Measurements from ENCODE around the gene CNTNAP2.

Gene CNTNAP2

DNA sequence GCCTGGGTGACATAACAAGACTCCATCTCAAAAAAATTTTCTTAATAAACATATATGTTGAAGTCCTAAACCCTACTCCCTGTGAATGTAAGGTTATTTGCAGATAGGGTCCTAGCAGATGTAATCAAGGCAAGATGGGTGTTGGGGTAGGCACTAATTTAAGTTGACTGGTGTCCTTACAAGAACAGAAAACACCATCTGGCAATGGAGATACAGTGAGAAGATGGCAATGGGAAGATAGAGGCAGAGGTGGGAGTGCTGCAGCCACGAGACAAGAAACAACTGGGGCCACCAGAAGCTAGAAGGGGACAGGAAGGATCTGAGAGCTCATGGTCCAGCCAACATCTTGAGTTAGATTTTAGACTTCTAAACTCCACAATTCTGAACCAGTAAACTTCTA is 606.4 kb downstream of the CNTNAP2 start:
- no peak overlapping the region for H2AK5ac ChIP-seq (ENCODE audit: low read length)
- no peaks in the 10 kb centered on the region for H3K27me3 ChIP-seq (ENCODE audit: insufficient read depth, low read length)
- no peaks in the 10 kb centered on the region for H3K4me1 ChIP-seq (ENCODE audit: control insufficient read depth in 1 of 2, insufficient read depth in 2 of 2, low read length in 2 of 2)
- H2BK12ac ChIP-seq (ENCODE audit: low read length) = no peak overlapping the region
- H4K8ac ChIP-seq (ENCODE audit: low read depth, low read length) = no peak overlapping the region
- no peaks in the 10 kb centered on the region for H3K36me3 ChIP-seq (ENCODE audit: control insufficient read depth in 1 of 2, insufficient read depth in 2 of 2, low read length in 2 of 2)
- no peak overlapping the region for H2BK5ac ChIP-seq (ENCODE audit: low read depth, low read length, poor library complexity)
- no peak overlapping the region for H3K23ac ChIP-seq (ENCODE audit: low read length)
- H3K14ac ChIP-seq (ENCODE audit: low read length) = no peak overlapping the region
- H4K91ac ChIP-seq (ENCODE audit: low read depth, low read length) = no peak overlapping the region
- H4K12ac ChIP-seq (ENCODE audit: low read depth, low read length) = no peak overlapping the region
- H3K9me3 ChIP-seq (ENCODE audit: insufficient read depth, low read depth, low read length) = no peaks in the 10 kb centered on the region
- no peak overlapping the region for H3K4ac ChIP-seq (ENCODE audit: low read depth, low read length)
- H3K4me3 ChIP-seq (ENCODE audit: low read depth, low read length) = no peak overlapping the region
- no peak overlapping the region for H3K4me2 ChIP-seq (ENCODE audit: low read length)
- H2BK120ac ChIP-seq (ENCODE audit: insufficient read depth, low read length, poor library complexity) = no peak overlapping the region
- H3K9ac ChIP-seq (ENCODE audit: low read length) = no peak overlapping the region
- H2AFZ ChIP-seq (ENCODE audit: insufficient read depth, low read length, poor library complexity) = no peak overlapping the region
- H3K27ac ChIP-seq (ENCODE audit: low read depth, low read length) = no peak overlapping the region
- H3K79me1 ChIP-seq (ENCODE audit: low read length) = no peaks in the 10 kb centered on the region
- no peaks in the 10 kb centered on the region for H3K79me2 ChIP-seq (ENCODE audit: control insufficient read depth, insufficient read depth, low read length, poor library complexity)
- DNase-seq = no peak
- no CpG with 5 or more reads among the region's 1 CpG for WGBS (ENCODE audit: extremely low coverage, insufficient coverage, insufficient read length)
- H3K18ac ChIP-seq (ENCODE audit: low read length) = no peak overlapping the region

GRCh38 chr7:146725520-146725919 is 608.9 kb downstream of the CNTNAP2 start:
- H3K4me2 ChIP-seq (ENCODE audit: low read length) = no peak overlapping the region
- no peak overlapping the region for H3K18ac ChIP-seq (ENCODE audit: low read length)
- H2BK12ac ChIP-seq (ENCODE audit: low read length) = no peak overlapping the region
- H3K4me1 ChIP-seq (ENCODE audit: control insufficient read depth in 1 of 2, insufficient read depth in 2 of 2, low read length in 2 of 2) = no peaks in the 10 kb centered on the region
- H3K79me2 ChIP-seq (ENCODE audit: control insufficient read depth, insufficient read depth, low read length, poor library complexity) = no peaks in the 10 kb centered on the region
- no peaks in the 10 kb centered on the region for H3K27me3 ChIP-seq (ENCODE audit: insufficient read depth, low read length)
- H3K4me3 ChIP-seq (ENCODE audit: low read depth, low read length) = no peak overlapping the region
- no peak overlapping the region for H3K14ac ChIP-seq (ENCODE audit: low read length)
- no peak overlapping the region for H4K8ac ChIP-seq (ENCODE audit: low read depth, low read length)
- H4K91ac ChIP-seq (ENCODE audit: low read depth, low read length) = no peak overlapping the region
- no peaks in the 10 kb centered on the region for H3K79me1 ChIP-seq (ENCODE audit: low read length)
- no peak for DNase-seq
- no peak overlapping the region for H3K27ac ChIP-seq (ENCODE audit: low read depth, low read length)
- H3K9me3 ChIP-seq (ENCODE audit: insufficient read depth, low read depth, low read length) = no peaks in the 10 kb centered on the region
- H2AK5ac ChIP-seq (ENCODE audit: low read length) = no peak overlapping the region
- no peak overlapping the region for H2BK5ac ChIP-seq (ENCODE audit: low read depth, low read length, poor library complexity)
- no peak overlapping the region for H2AFZ ChIP-seq (ENCODE audit: insufficient read depth, low read length, poor library complexity)
- no peak overlapping the region for H3K9ac ChIP-seq (ENCODE audit: low read length)
- H3K23ac ChIP-seq (ENCODE audit: low read length) = no peak overlapping the region
- H2BK120ac ChIP-seq (ENCODE audit: insufficient read depth, low read length, poor library complexity) = no peak overlapping the region
- H3K4ac ChIP-seq (ENCODE audit: low read depth, low read length) = no peak overlapping the region
- no CpG with 5 or more reads among the region's 3 CpGs for WGBS (ENCODE audit: extremely low coverage, insufficient coverage, insufficient read length)
- H4K12ac ChIP-seq (ENCODE audit: low read depth, low read length) = no peak overlapping the region
- H3K36me3 ChIP-seq (ENCODE audit: control insufficient read depth in 1 of 2, insufficient read depth in 2 of 2, low read length in 2 of 2) = no peaks in the 10 kb centered on the region

GRCh38 chr7:146728141-146728540 is 611.5 kb downstream of the CNTNAP2 start:
- no peak overlapping the region for H4K91ac ChIP-seq (ENCODE audit: low read depth, low read length)
- H3K27me3 ChIP-seq (ENCODE audit: insufficient read depth, low read length) = no peaks in the 10 kb centered on the region
- no peak overlapping the region for H3K14ac ChIP-seq (ENCODE audit: low read length)
- no peak overlapping the region for H2BK120ac ChIP-seq (ENCODE audit: insufficient read depth, low read length, poor library complexity)
- no peaks in the 10 kb centered on the region for H3K4me1 ChIP-seq (ENCODE audit: control insufficient read depth in 1 of 2, insufficient read depth in 2 of 2, low read length in 2 of 2)
- no peak overlapping the region for H3K23ac ChIP-seq (ENCODE audit: low read length)
- no peak overlapping the region for H4K8ac ChIP-seq (ENCODE audit: low read depth, low read length)
- no peak for DNase-seq
- H3K4me3 ChIP-seq (ENCODE audit: low read depth, low read length) = no peak overlapping the region
- no peak overlapping the region for H3K27ac ChIP-seq (ENCODE audit: low read depth, low read length)
- 100% methylated on average over 3 of the region's 5 CpGs for WGBS (ENCODE audit: extremely low coverage, insufficient coverage, insufficient read length)
- H3K79me1 ChIP-seq (ENCODE audit: low read length) = no peaks in the 10 kb centered on the region
- no peaks in the 10 kb centered on the region for H3K9me3 ChIP-seq (ENCODE audit: insufficient read depth, low read depth, low read length)
- H3K4ac ChIP-seq (ENCODE audit: low read depth, low read length) = no peak overlapping the region
- no peaks in the 10 kb centered on the region for H3K79me2 ChIP-seq (ENCODE audit: control insufficient read depth, insufficient read depth, low read length, poor library complexity)
- H2AFZ ChIP-seq (ENCODE audit: insufficient read depth, low read length, poor library complexity) = no peak overlapping the region
- H4K12ac ChIP-seq (ENCODE audit: low read depth, low read length) = no peak overlapping the region
- no peaks in the 10 kb centered on the region for H3K36me3 ChIP-seq (ENCODE audit: control insufficient read depth in 1 of 2, insufficient read depth in 2 of 2, low read length in 2 of 2)
- H2AK5ac ChIP-seq (ENCODE audit: low read length) = no peak overlapping the region
- H3K9ac ChIP-seq (ENCODE audit: low read length) = no peak overlapping the region
- no peak overlapping the region for H3K18ac ChIP-seq (ENCODE audit: low read length)
- H3K4me2 ChIP-seq (ENCODE audit: low read length) = no peak overlapping the region
- no peak overlapping the region for H2BK12ac ChIP-seq (ENCODE audit: low read length)
- no peak overlapping the region for H2BK5ac ChIP-seq (ENCODE audit: low read depth, low read length, poor library complexity)

DNA sequence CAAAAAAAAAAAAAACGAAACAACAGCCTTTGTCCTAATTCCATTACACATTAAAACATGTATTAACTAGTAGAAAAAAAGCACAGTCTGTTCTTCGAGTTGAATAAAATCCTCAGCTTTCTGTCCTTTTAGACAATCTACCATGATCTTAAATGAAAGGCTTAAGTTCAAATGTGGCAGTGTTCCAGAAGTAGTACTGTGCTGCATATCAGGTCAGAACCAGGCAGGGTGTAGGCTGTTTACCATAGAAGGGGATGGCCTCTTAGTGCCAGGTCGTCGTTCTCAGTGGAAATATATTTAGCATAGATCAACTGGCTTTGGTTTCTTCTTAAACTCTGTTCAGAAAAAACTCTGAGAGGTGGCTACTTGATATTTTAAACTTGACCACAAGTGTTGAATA is 612.0 kb downstream of the CNTNAP2 start:
- no peak overlapping the region for H3K27ac ChIP-seq (ENCODE audit: low read depth, low read length)
- no peaks in the 10 kb centered on the region for H3K79me1 ChIP-seq (ENCODE audit: low read length)
- no peak overlapping the region for H3K4me3 ChIP-seq (ENCODE audit: low read depth, low read length)
- H3K36me3 ChIP-seq (ENCODE audit: control insufficient read depth in 1 of 2, insufficient read depth in 2 of 2, low read length in 2 of 2) = no peaks in the 10 kb centered on the region
- no peak for DNase-seq
- H2BK120ac ChIP-seq (ENCODE audit: insufficient read depth, low read length, poor library complexity) = no peak overlapping the region
- no peak overlapping the region for H2BK5ac ChIP-seq (ENCODE audit: low read depth, low read length, poor library complexity)
- WGBS (ENCODE audit: extremely low coverage, insufficient coverage, insufficient read length) = no CpG with 5 or more reads among the region's 4 CpGs
- H4K12ac ChIP-seq (ENCODE audit: low read depth, low read length) = no peak overlapping the region
- H3K4me1 ChIP-seq (ENCODE audit: control insufficient read depth in 1 of 2, insufficient read depth in 2 of 2, low read length in 2 of 2) = no peaks in the 10 kb centered on the region
- H4K91ac ChIP-seq (ENCODE audit: low read depth, low read length) = no peak overlapping the region
- H3K79me2 ChIP-seq (ENCODE audit: control insufficient read depth, insufficient read depth, low read length, poor library complexity) = no peaks in the 10 kb centered on the region
- no peak overlapping the region for H3K4me2 ChIP-seq (ENCODE audit: low read length)
- H3K23ac ChIP-seq (ENCODE audit: low read length) = no peak overlapping the region
- H3K9ac ChIP-seq (ENCODE audit: low read length) = no peak overlapping the region
- no peak overlapping the region for H2AFZ ChIP-seq (ENCODE audit: insufficient read depth, low read length, poor library complexity)
- no peak overlapping the region for H3K14ac ChIP-seq (ENCODE audit: low read length)
- H3K18ac ChIP-seq (ENCODE audit: low read length) = no peak overlapping the region
- H3K27me3 ChIP-seq (ENCODE audit: insufficient read depth, low read length) = no peaks in the 10 kb centered on the region
- no peaks in the 10 kb centered on the region for H3K9me3 ChIP-seq (ENCODE audit: insufficient read depth, low read depth, low read length)
- no peak overlapping the region for H2BK12ac ChIP-seq (ENCODE audit: low read length)
- H2AK5ac ChIP-seq (ENCODE audit: low read length) = no peak overlapping the region
- H4K8ac ChIP-seq (ENCODE audit: low read depth, low read length) = no peak overlapping the region
- H3K4ac ChIP-seq (ENCODE audit: low read depth, low read length) = no peak overlapping the region
